IPS DF 19.7 (cell line): ENCODE results near the gene PSMB8.

Experiments used
- DNase-seq: peaks from one replicate; pipeline ENCODE4 v3.0.0-alpha.2; 2013; ENCODE audit warnings: low read depth, low spot score

PSMB8 gene

DNA sequence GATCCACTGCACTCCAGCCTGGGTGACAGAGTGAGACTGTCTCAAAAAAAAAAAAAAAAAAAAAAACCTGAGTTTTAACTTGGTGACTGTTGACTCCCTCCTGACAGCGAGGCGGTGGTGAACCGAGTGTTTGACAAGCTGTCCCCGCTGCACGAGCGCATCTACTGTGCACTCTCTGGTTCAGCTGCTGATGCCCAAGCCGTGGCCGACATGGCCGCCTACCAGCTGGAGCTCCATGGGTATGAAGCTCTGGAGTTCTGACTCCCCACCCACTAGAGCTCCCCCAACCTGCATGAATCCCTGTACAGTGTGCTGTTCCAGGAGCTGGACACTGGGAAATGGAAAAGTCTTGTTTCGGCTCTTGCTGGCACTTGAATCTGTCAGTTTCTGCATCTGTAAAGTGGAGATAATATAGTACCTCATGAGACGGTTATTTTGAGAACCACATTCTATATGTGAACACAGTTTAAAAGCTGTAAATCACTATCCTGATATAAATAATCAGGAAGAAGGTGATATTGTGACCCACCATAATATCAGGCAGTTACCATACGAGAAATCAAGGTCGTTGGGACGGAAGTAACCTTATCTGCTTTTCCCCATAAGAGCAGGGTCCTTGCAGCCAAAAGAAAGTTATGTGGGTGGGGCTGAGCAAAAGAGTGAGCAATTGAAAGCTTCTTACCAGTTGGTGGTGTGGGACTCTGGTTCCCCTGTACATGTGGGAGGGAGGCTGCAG, 13.5 kb upstream of the PSMB8 start:
- no peak for DNase-seq

DNA sequence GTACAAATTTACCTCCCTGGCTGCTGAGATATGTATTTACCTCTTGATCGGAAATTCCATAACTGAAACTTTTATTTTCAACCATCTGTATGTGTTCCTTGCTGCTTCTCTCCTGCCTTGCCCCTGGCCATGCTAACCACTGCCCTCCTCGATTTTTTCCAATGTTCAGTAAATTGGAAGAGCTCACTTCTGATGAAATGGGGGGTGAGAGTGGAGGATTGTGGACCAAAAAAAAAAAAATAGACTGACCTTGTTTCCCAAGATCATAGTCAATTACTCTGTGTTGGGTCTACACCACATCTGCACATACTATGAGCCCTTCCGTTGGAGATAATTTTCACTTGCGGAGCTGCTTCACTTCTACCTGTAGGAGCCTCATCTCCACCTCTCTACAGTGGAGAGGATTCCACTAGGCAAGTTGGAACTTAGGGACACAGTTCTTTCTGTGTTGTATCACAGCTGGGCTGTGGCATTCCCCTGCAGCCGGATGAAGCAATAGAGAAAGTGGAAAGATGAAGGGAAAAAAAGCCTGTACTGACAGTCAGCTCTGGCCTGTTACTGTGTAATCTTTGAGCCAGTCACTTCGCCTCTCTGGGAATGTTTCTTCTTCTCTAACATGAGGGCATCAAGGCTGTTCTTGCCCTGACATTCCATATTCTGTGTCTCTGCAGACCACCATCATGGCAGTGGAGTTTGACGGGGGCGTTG, 11.8 kb upstream of the PSMB8 start:
- no peak for DNase-seq

DNA sequence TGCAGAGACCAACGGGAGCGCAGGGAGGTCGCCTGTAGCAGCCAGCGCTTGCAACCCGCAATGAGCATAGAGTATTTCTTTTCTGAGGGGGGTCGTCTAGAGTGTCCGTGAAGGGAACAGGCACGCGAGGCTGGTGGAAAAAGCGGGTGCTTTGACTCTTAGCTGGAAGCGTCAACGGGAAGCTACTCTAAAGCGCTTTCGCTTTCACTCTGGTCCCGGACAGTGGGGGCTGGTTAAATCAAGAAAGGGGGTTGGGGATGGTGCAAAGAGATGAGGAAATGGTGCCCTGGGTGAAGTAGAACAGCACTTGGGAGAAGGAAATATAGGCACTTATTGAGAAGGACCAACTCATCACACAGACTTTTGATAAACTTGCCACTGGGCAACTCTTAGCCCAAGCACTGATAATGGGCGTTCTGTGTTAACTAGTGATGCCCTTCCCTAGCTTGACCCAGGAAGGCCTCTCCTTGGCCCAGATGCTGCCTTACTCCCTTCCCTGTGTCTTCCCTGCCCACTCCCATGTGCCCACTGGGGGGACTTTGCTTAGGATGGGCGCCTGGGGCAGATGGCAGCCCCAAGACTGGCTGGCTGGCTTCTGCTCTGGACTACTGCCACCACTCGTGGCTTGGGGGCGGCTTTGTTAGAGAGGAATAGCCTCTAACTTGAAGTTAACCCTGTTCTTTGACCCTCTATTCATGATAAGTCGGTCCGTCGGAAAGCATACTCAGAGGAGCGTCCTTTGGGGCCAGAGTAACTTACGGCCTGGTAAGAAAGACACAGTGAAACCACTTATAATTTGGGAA, 10.7 kb upstream of the PSMB8 start:
- no peak for DNase-seq

GRCh38 chr6:32853541-32854375, 9.9 kb upstream of the PSMB8 start, which contains the start of the genes PSMB9 and TAP1:
Gene PSMB9 (plus strand): TSS chr6:32854192. CDS start chr6:32854230, 38 bp downstream.
Gene TAP1 (minus strand): TSS chr6:32853704. CDS start chr6:32853636, 68 bp downstream.
- DNase-seq, result no peak

GRCh38 chr6:32852844-32853540, 9.1 kb upstream of the PSMB8 start:
- DNase-seq, result no peak

- DNase-seq, result no peak
Observed at GRCh38 chr6:32852018-32852843, 8.4 kb upstream of the PSMB8 start.

- no peak for DNase-seq
Observed at GRCh38 chr6:32851025-32851424, 7.2 kb upstream of the PSMB8 start.

- DNase-seq, result no peak
Observed at GRCh38 chr6:32849126-32849525, 5.3 kb upstream of the PSMB8 start.

DNA sequence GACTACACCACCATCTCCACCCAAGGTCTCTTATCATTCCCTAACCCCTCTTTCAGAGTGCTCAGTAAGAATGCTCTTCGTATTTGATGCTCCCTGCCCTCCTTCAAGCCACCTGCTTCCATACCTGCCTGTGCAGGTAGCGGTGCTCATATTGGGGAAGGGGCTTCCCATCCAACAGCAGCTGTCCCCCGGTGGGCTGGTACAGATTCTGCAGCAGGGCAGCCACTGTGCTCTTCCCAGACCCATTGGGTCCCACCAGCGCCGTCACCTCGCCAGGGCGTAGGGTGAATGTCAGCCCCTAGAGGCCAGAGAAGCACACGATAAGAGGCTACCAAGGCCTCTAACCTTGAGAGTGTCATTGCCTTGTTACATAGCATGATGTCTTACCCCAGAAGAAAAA, 3.9 kb upstream of the PSMB8 start:
- no peak for DNase-seq

DNA sequence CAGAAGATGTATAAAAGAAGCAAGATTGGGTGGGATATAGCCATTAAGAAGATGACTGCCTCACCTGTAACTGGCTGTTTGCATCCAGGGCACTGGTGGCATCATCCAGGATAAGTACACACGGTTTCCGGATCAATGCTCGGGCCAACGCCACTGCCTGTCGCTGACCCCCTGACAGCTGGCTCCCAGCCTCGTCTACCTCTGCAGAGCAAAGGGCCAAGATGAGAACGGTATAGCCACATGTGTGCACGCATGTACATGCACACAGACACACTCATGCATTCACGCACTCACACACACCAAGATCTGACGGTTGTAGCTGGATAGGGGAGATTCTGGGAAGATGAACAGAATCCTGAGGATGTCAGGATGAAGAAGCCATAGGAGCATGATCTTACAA, 3.2 kb upstream of the PSMB8 start:
- DNase-seq, result no peak

DNA sequence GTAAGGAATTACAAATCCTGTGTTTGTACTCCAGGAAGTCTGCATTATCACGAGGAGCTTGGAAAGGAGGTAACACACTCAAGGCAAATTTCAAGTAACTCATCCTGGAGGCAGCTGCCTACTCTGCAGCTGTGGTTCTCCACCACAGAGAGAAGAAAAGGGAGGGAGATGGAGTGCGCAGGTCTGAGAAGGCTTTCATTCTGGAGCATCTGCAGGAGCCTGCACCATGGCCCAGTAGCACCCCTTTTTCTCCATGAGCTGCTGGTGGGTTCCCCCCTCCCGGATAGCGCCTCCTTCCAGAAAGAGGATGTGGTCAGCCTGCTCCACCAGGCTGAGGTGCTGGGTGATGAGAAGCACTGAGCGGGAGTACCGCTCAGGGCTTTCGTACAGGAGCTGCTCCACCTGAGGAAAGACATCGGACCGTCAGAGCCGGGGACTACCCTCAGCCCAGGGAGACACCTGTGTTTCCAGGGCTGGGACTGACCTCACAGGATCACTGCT, 1.6 kb upstream of the PSMB8 start:
- no peak for DNase-seq

DNA sequence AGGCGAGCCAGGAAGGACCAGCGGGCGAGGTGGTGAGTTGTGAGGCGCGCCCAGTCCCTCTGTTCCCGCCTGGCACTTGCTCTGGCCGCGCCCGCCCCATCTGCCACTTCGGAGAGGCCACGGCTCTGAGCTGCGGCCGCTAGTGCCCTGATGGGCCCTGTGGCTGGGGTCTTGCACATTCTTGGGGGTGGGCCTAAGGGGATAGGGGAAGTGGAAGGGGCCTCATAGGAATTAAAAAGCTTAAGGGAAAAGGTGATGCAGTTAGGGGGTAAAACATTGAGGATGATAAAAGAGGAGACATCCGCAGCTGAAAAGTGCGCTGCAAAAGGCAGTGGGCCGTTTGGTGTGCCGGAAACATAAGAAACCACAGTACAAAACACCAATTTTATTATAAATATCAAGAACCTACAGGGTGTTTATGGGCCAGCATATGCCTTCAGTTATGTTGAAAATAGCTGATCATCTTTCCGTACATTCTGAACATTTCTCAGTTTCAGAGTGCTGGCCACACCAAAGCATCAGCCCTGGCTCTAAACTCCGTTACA, 1.1 kb upstream of the PSMB8 start:
- DNase-seq, result no peak

GRCh38 chr6:32843331-32843978, 392 bp downstream of the PSMB8 start:
- DNase-seq, result no peak

GRCh38 chr6:32842690-32843089, 1.2 kb downstream of the PSMB8 start:
- no peak for DNase-seq

DNA sequence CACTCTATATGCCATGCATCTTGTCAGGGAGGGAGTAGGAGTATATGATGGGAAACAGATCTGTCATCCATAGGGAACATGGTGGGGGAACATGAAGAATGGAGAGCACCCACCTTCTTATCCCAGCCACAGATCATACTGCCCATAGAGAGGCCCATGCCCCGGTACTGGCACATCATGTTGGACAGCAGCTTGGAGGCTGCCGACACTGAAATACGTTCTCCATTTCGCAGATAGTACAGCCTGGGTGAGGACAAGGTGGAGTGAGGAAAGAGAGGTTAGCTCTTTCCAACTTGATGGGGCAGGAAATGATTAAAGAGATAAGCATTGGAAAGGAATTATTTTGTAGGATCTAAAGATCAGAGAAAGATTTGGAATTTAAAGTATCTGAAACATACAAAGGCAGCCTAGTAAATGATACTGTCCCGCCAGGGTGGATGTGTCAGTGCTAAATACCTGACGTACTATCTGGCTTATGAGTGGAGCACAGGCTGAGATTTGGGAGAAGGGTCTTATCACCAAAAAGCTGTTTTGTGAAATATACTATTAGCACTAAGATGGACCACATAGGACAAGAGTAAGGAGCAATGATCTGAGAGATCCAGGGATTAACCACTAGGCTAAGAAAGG, 1.7 kb downstream of the PSMB8 start:
- DNase-seq, result no peak

DNA sequence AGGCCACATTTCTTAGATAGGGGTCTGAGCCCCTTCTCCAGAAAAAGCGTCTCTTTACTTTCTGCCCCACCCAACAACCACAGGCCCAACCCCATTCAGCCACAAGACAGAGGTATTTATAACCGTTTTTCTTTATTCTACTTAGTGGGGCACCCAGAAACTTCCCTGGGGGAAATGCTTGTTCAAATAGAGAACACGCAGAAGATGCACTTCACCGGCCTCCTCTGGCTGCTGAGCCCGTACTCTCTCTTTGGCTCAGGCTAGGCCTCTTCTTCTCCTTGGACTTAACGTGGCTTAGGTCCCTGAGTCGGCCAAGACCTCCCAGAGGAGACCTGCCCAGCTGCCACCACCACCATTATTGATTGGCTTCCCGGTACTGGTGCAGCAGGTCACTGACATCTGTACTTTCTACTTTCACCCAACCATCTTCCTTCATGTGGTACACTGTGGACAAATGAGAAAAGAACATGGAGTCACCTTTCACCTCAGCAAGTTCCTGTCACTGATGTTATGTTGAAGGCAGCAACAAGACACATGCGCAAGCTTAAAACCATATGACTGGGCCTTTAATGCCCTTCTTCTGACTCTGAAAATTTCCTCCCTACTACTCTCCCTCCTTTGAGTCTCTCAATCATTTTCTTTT, 3.1 kb downstream of the PSMB8 start:
- DNase-seq, result no peak

GRCh38 chr6:32839356-32839755, 4.5 kb downstream of the PSMB8 start:
- no peak for DNase-seq
